HCT116 (cell line): ENCODE results near the gene DAO.

Source experiments
- CBX3 ChIP-seq: IDR thresholded peaks from 2 replicates; pipeline ENCODE4 v1.6.1; 2012; ENCODE audit warnings: low read depth
- CEBPB ChIP-seq: IDR thresholded peaks from 2 replicates; pipeline ENCODE4 v1.6.1; 2012; ENCODE audit warnings: low read depth
- CTCF ChIP-seq, 3 experiments: fragments of 200-600 bp in 1 of 3; sonication (generic) in 1 of 3; IDR thresholded peaks in 2 of 3; conservative IDR thresholded peaks in 1 of 3; 2 replicates each; pipeline ENCODE4 v1.5.1; 2012 to 2017; ENCODE audit warnings: low read depth in 2 of 3, low read length in 2 of 3, antibody characterized with exemption in 1 of 3, borderline replicate concordance in 1 of 3, control low read depth in 1 of 3, mild to moderate bottlenecking in 1 of 3, mixed read lengths in 1 of 3, mixed run types in 1 of 3, moderate library complexity in 1 of 3; ENCODE audit not compliant: insufficient read depth in 1 of 3
- EZH2 ChIP-seq: fragments of 200-600 bp; sonication (generic); IDR thresholded peaks from 2 replicates; pipeline ENCODE4 v1.6.1; 2017; ENCODE audit warnings: antibody characterized with exemption, mixed run types
- EZH2phosphoT487 ChIP-seq: fragments of 200-600 bp; IDR thresholded peaks from 2 replicates; pipeline ENCODE4 v1.6.1; 2018; ENCODE audit warnings: antibody characterized with exemption, borderline replicate concordance
- FOSL1 ChIP-seq: IDR thresholded peaks from 2 replicates; pipeline ENCODE4 v1.6.1; 2012; ENCODE audit warnings: low read depth
- MAX ChIP-seq: IDR thresholded peaks from 2 replicates; pipeline ENCODE4 v1.6.1; 2012
- POLR2A ChIP-seq: IDR thresholded peaks from 2 replicates; pipeline ENCODE4 v1.7.0; 2011; ENCODE audit warnings: borderline replicate concordance; ENCODE audit not compliant: insufficient read depth, insufficient read length; ENCODE audit errors: extremely low read depth
- POLR2AphosphoS5 ChIP-seq: IDR thresholded peaks from 2 replicates; pipeline ENCODE4 v1.6.1; 2011; ENCODE audit warnings: mild to moderate bottlenecking, low read depth, low read length, moderate library complexity
- RAD21 ChIP-seq: IDR thresholded peaks from 2 replicates; pipeline ENCODE4 v1.6.1; 2012; ENCODE audit warnings: low read depth, mild to moderate bottlenecking
- SRF ChIP-seq: IDR thresholded peaks from 2 replicates; pipeline ENCODE4 v1.6.1; 2012; ENCODE audit warnings: low read depth
- TCF7L2 ChIP-seq: IDR thresholded peaks from 2 replicates; pipeline ENCODE4 v1.7.0; 2011; ENCODE audit warnings: borderline replicate concordance, inconsistent platforms; ENCODE audit not compliant: insufficient read depth, insufficient read length; ENCODE audit errors: extremely low read depth
- YY1 ChIP-seq: IDR thresholded peaks from 2 replicates; pipeline ENCODE4 v1.6.1; 2011; ENCODE audit warnings: low read length, low read depth, moderate library complexity, mild to moderate bottlenecking; ENCODE audit not compliant: insufficient replicate concordance; ENCODE audit errors: extremely low read depth

- TF ChIP-seq CEBPB (no peak), CTCF (IDR thresholded peaks at IDR 0.05 in 2 of 3, conservative IDR thresholded peaks at IDR 0.05 in 1 of 3; ENCODE audit: borderline replicate concordance in 1 of 3, insufficient read depth in 1 of 3, low read depth in 2 of 3, low read length in 2 of 3) (no peak), RAD21 (no peak), POLR2AphosphoS5 (no peak), EZH2 (no peak), FOSL1 (no peak), SRF (no peak), TCF7L2 (no peak), MAX (no peak), POLR2A (no peak), CBX3 (no peak), EZH2phosphoT487 (no peak), YY1 (no peak)
These were observed 3.3 kb upstream of the DAO start for GRCh38 chr12:108876550-108876949.
